Hepatocyte (in vitro differentiated cells): ENCODE data around the gene COL4A2. TPM values are rescaled to one million over a fixed set of nuclear protein-coding genes. Genes with fewer than 3 reads are reported as not detected.
"Not testable (repeated sequence)": the region's sequence is repeated elsewhere in the genome, so short reads cannot be mapped to it uniquely, and the experiment has no call there.

ENCODE experiments used
- DNase-seq: peaks from one replicate; pipeline ENCODE4 v3.0.0-alpha.2; 2016; ENCODE audit warnings: low spot score
- H2AFZ ChIP-seq: fragments of 200-600 bp; sonication (generic); 2 replicates; pipeline ENCODE4 v1.6.0; 2016; ENCODE audit warnings: antibody characterized with exemption, mild to moderate bottlenecking
- H3K27ac ChIP-seq: fragments of 200-600 bp; sonication (generic); 2 replicates; pipeline ENCODE4 v1.5.1; 2016; ENCODE audit warnings: mild to moderate bottlenecking
- H3K27me3 ChIP-seq: fragments of 200-600 bp; sonication (generic); 2 replicates; pipeline ENCODE4 v1.6.1; 2016
- H3K36me3 ChIP-seq: fragments of 200-600 bp; sonication (generic); replicated peaks from 2 replicates; pipeline ENCODE4 v1.5.1; 2016; ENCODE audit warnings: low read depth; ENCODE audit not compliant: insufficient read depth
- H3K4me1 ChIP-seq: fragments of 200-600 bp; sonication (generic); 2 replicates; pipeline ENCODE4 v1.5.1; 2016; ENCODE audit warnings: mild to moderate bottlenecking, moderate library complexity; ENCODE audit not compliant: insufficient read depth
- H3K4me2 ChIP-seq: fragments of 200-600 bp; sonication (generic); 2 replicates; pipeline ENCODE4 v1.6.0; 2016
- H3K4me3 ChIP-seq: fragments of 200-600 bp; sonication (generic); 2 replicates; pipeline ENCODE4 v1.5.1; 2016; ENCODE audit warnings: mild to moderate bottlenecking
- H3K79me2 ChIP-seq: fragments of 200-600 bp; sonication (generic); 2 replicates; pipeline ENCODE4 v1.6.0; 2017; ENCODE audit warnings: mild to moderate bottlenecking
- H3K9me2 ChIP-seq: fragments of 200-600 bp; sonication (generic); replicated peaks from 2 replicates; pipeline ENCODE4 v1.6.0; 2017; ENCODE audit warnings: mild to moderate bottlenecking; ENCODE audit not compliant: insufficient read depth
- H3K9me3 ChIP-seq: fragments of 200-600 bp; sonication (generic); 2 replicates; pipeline ENCODE4 v1.5.1; 2016; ENCODE audit warnings: low read depth, mild to moderate bottlenecking
- H4K20me1 ChIP-seq: fragments of 200-600 bp; sonication (generic); 2 replicates; pipeline ENCODE4 v1.6.0; 2016; ENCODE audit warnings: mild to moderate bottlenecking; ENCODE audit not compliant: insufficient read depth, poor library complexity, severe bottlenecking
- EZH2 ChIP-seq: fragments of 200-600 bp; sonication (generic); IDR thresholded peaks from 2 replicates; pipeline ENCODE4 v1.6.1; 2016; ENCODE audit warnings: antibody characterized with exemption, mild to moderate bottlenecking, borderline replicate concordance
- EZH2phosphoT487 ChIP-seq: fragments of 200-600 bp; sonication (generic); IDR thresholded peaks from one replicate; pipeline ENCODE4 v1.6.1; 2018; ENCODE audit warnings: antibody characterized with exemption, mild to moderate bottlenecking, low read depth, moderate library complexity; ENCODE audit not compliant: unreplicated experiment, severe bottlenecking
- WGBS: methylation state at CpG from one replicate; pipeline ENCODE4 v1.1.6; 2016; ENCODE audit warnings: low lambda C conversion rate; ENCODE audit errors: missing lambda C conversion rate; 5-methylcytosine and 5-hydroxymethylcytosine counted together
- polyA plus RNA-seq: library from polyadenylated mRNA; unstranded; fragments of >200 nt; fragmentation: Nextera tagmentation; extraction: Ambion mirVana; gene quantifications from 2 replicates; pipeline ENCODE4 v1.2.1, GENCODE V29; 2016
- total RNA-seq: library from RNA; depleted of rRNA; stranded (reverse); fragments of >200 nt; gene quantifications from 2 replicates; pipeline ENCODE4 v1.2.3, GENCODE V29; 2014
- TF ChIP-seq, protein P1 (sequence below): fragments of 200-600 bp; sonication (generic); IDR thresholded peaks from 2 replicates; pipeline ENCODE4 v1.5.1; 2016; ENCODE audit warnings: antibody characterized with exemption, mild to moderate bottlenecking; ENCODE audit not compliant: poor library complexity

COL4A2 gene
- total and polyA plus RNA-seq, 2 experiments from 2014 or later, result 171 to 221 TPM

DNA sequence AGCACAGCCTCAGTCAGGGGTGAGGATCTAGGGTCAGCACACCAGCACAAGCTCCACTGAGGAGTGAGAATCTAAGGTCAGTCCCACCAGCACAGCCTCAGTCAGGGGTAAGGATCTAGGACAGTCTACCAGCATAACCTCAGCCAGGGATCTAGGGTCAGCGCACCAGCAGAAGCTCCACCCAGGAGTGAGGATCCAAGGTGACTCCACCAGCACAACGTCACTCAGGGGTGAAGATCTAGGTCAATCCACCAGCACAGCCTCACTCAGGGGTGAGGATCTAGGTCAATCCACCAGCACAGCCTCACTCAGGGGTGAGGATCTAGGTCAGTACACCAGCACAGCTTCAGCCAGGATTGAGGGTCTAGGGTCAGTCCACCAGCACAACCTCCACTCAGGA lies 189.9 kb downstream of the COL4A2 start:
- no peaks in the 10 kb centered on the region for H4K20me1 ChIP-seq
- no peaks in the 10 kb centered on the region for H3K9me2 ChIP-seq
- H3K4me2 ChIP-seq, result no peak overlapping the region
- no peaks in the 10 kb centered on the region for H3K79me2 ChIP-seq
- no peaks in the 10 kb centered on the region for H3K36me3 ChIP-seq
- no peaks in the 10 kb centered on the region for H3K4me1 ChIP-seq
- H3K27me3 ChIP-seq, result no peaks in the 10 kb centered on the region
- no peak overlapping the region for H2AFZ ChIP-seq
- TF ChIP-seq EZH2phosphoT487 (no peak), EZH2 (no peak)
- TF ChIP-seq, protein P1, sequence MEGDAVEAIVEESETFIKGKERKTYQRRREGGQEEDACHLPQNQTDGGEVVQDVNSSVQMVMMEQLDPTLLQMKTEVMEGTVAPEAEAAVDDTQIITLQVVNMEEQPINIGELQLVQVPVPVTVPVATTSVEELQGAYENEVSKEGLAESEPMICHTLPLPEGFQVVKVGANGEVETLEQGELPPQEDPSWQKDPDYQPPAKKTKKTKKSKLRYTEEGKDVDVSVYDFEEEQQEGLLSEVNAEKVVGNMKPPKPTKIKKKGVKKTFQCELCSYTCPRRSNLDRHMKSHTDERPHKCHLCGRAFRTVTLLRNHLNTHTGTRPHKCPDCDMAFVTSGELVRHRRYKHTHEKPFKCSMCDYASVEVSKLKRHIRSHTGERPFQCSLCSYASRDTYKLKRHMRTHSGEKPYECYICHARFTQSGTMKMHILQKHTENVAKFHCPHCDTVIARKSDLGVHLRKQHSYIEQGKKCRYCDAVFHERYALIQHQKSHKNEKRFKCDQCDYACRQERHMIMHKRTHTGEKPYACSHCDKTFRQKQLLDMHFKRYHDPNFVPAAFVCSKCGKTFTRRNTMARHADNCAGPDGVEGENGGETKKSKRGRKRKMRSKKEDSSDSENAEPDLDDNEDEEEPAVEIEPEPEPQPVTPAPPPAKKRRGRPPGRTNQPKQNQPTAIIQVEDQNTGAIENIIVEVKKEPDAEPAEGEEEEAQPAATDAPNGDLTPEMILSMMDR, result no peak
- 100% methylated on average over 2 of the region's 2 CpGs for WGBS
- no peak overlapping the region for H3K4me3 ChIP-seq
- no peak overlapping the region for H3K27ac ChIP-seq
- no peak for DNase-seq
- no peaks in the 10 kb centered on the region for H3K9me3 ChIP-seq

GRCh38 chr13:110497896-110498295 lies 190.8 kb downstream of the COL4A2 start:
- not testable (repeated sequence) for H3K27ac ChIP-seq, H3K4me2 ChIP-seq, H3K4me1 ChIP-seq, H3K79me2 ChIP-seq, DNase-seq, H3K4me3 ChIP-seq, H2AFZ ChIP-seq, H3K36me3 ChIP-seq, H4K20me1 ChIP-seq, H3K9me3 ChIP-seq, H3K9me2 ChIP-seq, H3K27me3 ChIP-seq
- WGBS, result 95% methylated on average over 3 of the region's 3 CpGs

GRCh38 chr13:110498327-110498726 lies 191.2 kb downstream of the COL4A2 start:
- H4K20me1 ChIP-seq, result no peaks in the 10 kb centered on the region
- no peak overlapping the region for H2AFZ ChIP-seq
- no peak overlapping the region for H3K4me3 ChIP-seq
- H3K4me2 ChIP-seq, result no peak overlapping the region
- H3K79me2 ChIP-seq, result no peaks in the 10 kb centered on the region
- H3K27ac ChIP-seq, result no peak overlapping the region
- no peaks in the 10 kb centered on the region for H3K36me3 ChIP-seq
- TF ChIP-seq, protein P1, result no peak
- TF ChIP-seq EZH2 (no peak), EZH2phosphoT487 (no peak)
- H3K9me2 ChIP-seq, result no peaks in the 10 kb centered on the region
- no peaks in the 10 kb centered on the region for H3K27me3 ChIP-seq
- DNase-seq, result no peak
- 88% methylated on average over 5 of the region's 5 CpGs for WGBS
- H3K4me1 ChIP-seq, result no peaks in the 10 kb centered on the region
- H3K9me3 ChIP-seq, result no peaks in the 10 kb centered on the region

DNA sequence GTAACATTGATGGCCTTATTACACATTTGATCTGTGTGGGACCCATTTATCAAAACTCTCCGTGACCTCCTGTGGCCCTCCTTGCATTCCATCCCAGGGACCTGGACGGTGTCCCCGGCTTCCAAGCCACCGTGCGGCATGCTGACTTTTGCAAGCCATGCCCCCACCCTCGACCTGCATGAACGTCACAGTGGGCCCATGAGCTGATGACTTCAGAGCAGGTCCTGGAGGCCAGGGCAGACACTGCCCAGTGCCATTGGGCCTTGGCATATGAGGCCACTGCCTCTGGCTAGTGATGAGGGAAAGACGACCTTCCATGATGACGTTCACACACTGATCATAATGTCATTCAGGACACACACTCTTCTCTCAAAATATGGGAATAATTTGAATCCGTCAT lies 191.7 kb downstream of the COL4A2 start:
- H3K36me3 ChIP-seq, result no peaks in the 10 kb centered on the region
- no peak for DNase-seq
- no peak overlapping the region for H3K27ac ChIP-seq
- TF ChIP-seq EZH2 (no peak), EZH2phosphoT487 (no peak)
- TF ChIP-seq, protein P1, result no peak
- H2AFZ ChIP-seq, result no peak overlapping the region
- no peaks in the 10 kb centered on the region for H4K20me1 ChIP-seq
- 95% methylated on average over 10 of the region's 10 CpGs for WGBS
- no peaks in the 10 kb centered on the region for H3K27me3 ChIP-seq
- H3K9me2 ChIP-seq, result no peaks in the 10 kb centered on the region
- no peaks in the 10 kb centered on the region for H3K79me2 ChIP-seq
- H3K4me2 ChIP-seq, result no peak overlapping the region
- no peak overlapping the region for H3K4me3 ChIP-seq
- no peaks in the 10 kb centered on the region for H3K9me3 ChIP-seq
- no peaks in the 10 kb centered on the region for H3K4me1 ChIP-seq
